Measurements from ENCODE around the gene MANBA. TPM values are rescaled to one million over a fixed set of nuclear protein-coding genes. Genes with fewer than 3 reads are reported as not detected.

The MANBA gene
- total RNA-seq, 1 experiment from 2014 or later, result 21.4 TPM

- Histone ChIP-seq H3K27ac (ENCODE audit: insufficient read length, low read depth, low read length) (no peak overlapping the region), H3K4me2 (ENCODE audit: insufficient read depth, insufficient read length, low read length) (no peak overlapping the region)
- H3K36me3 Mint-ChIP-seq (ENCODE audit: insufficient read depth in 1 of 3, low read depth in 3 of 3), result peaks cover 4 to 13% (median 4%) of the 10 kb centered on the region in 3 experiments
These were observed 75.0 kb downstream of the MANBA start for GRCh38 chr4:102685768-102686167.

More at GRCh38 chr4:102685768-102686167, 75.0 kb downstream of the MANBA start:
- no peaks in the 10 kb centered on the region for H3K4me1 ChIP-seq (ENCODE audit: insufficient read depth, low read length)
- H3K27me3 ChIP-seq (ENCODE audit: insufficient read depth, low read length), result no peaks in the 10 kb centered on the region
- no peak overlapping the region for H2BK20ac ChIP-seq (ENCODE audit: low read depth, low read length, poor library complexity, severe bottlenecking)
- no peak overlapping the region for H2BK5ac ChIP-seq (ENCODE audit: insufficient read length, low read length)
- H3T11ph ChIP-seq (ENCODE audit: low read length), result no peak overlapping the region
- H4K91ac ChIP-seq (ENCODE audit: insufficient read length, low read depth, low read length), result no peak overlapping the region
- H2BK12ac ChIP-seq (ENCODE audit: insufficient read length, low read depth, low read length), result no peak overlapping the region
- no peak overlapping the region for H2BK15ac ChIP-seq (ENCODE audit: low read depth, low read length)
- H3K14ac ChIP-seq (ENCODE audit: insufficient read depth, low read length), result no peak overlapping the region
- H3K23me2 ChIP-seq (ENCODE audit: insufficient read length, low read depth, low read length, poor library complexity, severe bottlenecking), result no peaks in the 10 kb centered on the region
- H3K18ac ChIP-seq (ENCODE audit: insufficient read length, low read depth, low read length), result no peak overlapping the region
- H3K27ac Mint-ChIP-seq, result no peak overlapping the region
- no peaks in the 10 kb centered on the region for H4K20me1 ChIP-seq (ENCODE audit: control insufficient read depth, insufficient read depth, insufficient read length)
- H3K4ac ChIP-seq (ENCODE audit: low read depth, low read length), result no peak overlapping the region
- TF ChIP-seq, protein P1, sequence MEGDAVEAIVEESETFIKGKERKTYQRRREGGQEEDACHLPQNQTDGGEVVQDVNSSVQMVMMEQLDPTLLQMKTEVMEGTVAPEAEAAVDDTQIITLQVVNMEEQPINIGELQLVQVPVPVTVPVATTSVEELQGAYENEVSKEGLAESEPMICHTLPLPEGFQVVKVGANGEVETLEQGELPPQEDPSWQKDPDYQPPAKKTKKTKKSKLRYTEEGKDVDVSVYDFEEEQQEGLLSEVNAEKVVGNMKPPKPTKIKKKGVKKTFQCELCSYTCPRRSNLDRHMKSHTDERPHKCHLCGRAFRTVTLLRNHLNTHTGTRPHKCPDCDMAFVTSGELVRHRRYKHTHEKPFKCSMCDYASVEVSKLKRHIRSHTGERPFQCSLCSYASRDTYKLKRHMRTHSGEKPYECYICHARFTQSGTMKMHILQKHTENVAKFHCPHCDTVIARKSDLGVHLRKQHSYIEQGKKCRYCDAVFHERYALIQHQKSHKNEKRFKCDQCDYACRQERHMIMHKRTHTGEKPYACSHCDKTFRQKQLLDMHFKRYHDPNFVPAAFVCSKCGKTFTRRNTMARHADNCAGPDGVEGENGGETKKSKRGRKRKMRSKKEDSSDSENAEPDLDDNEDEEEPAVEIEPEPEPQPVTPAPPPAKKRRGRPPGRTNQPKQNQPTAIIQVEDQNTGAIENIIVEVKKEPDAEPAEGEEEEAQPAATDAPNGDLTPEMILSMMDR (conservative IDR thresholded peaks at IDR 0.05), result no peak
- no peak for DNase-seq
- no peak overlapping the region for H2AFZ ChIP-seq (ENCODE audit: low read length)
- no peaks in the 10 kb centered on the region for H3K27me3 Mint-ChIP-seq (ENCODE audit: low read depth)
- H3K9ac ChIP-seq (ENCODE audit: extremely low read depth, insufficient read length, low read length), result no peak overlapping the region
- no peaks in the 10 kb centered on the region for H3K9me3 ChIP-seq (ENCODE audit: control insufficient read depth, low read depth, low read length)
- no peaks in the 10 kb centered on the region for H3K79me1 ChIP-seq (ENCODE audit: insufficient read depth, low read depth, low read length, poor library complexity, severe bottlenecking)
- H3K4me3 Mint-ChIP-seq, result no peak overlapping the region
- no peaks in the 10 kb centered on the region for H3K9me3 Mint-ChIP-seq
- no peaks in the 10 kb centered on the region for H3K79me2 ChIP-seq (ENCODE audit: insufficient read depth, low read length)
- no peak overlapping the region for H3K23ac ChIP-seq (ENCODE audit: insufficient read length, low read depth, low read length)
- H4K5ac ChIP-seq (ENCODE audit: insufficient read length, low read depth, low read length), result no peak overlapping the region
- no CpG with 5 or more reads among the region's 3 CpGs for WGBS (ENCODE audit: extremely low coverage, insufficient read length, low lambda C conversion rate)
- no peak overlapping the region for H4K8ac ChIP-seq (replicated peaks; ENCODE audit: insufficient read length, low read depth, low read length)
- no peaks in the 10 kb centered on the region for H3K4me1 Mint-ChIP-seq
- H2AK5ac ChIP-seq (ENCODE audit: insufficient read length, low read length), result no peak overlapping the region
- H3K56ac ChIP-seq (ENCODE audit: insufficient read length, low read depth, low read length), result no peak overlapping the region
- no peak overlapping the region for H2BK120ac ChIP-seq (ENCODE audit: low read depth, low read length, poor library complexity, severe bottlenecking)
